GM23338 (cell line): ENCODE data around the gene MRLN.

Experiments used
- CREB1 ChIP-seq: fragments of 250-450 bp; sonication (Bioruptor Pico); IDR thresholded peaks from 2 replicates; pipeline ENCODE4 v1.5.0; 2020; ENCODE audit warnings: low read depth, mild to moderate bottlenecking, moderate library complexity
- CTCF ChIP-seq, 2 experiments: fragments of 200-600 bp in 1 of 2; sonication (generic) in 1 of 2; conservative IDR thresholded peaks; 2 replicates each; pipeline versions ENCODE4 v1.5.1 to v1.6.1; 2016 to 2017; ENCODE audit warnings: antibody characterized with exemption in 2 of 2, low read depth in 2 of 2, mild to moderate bottlenecking in 2 of 2, moderate library complexity in 1 of 2
- ETS1 ChIP-seq: IDR thresholded peaks from 2 replicates; pipeline ENCODE4 v1.6.1; 2016; ENCODE audit warnings: antibody characterized with exemption
- EZH2 ChIP-seq: fragments of 200-600 bp; sonication (generic); IDR thresholded peaks from one replicate; pipeline ENCODE4 v1.8.0; 2017; ENCODE audit warnings: antibody characterized with exemption, mild to moderate bottlenecking, low read depth; ENCODE audit not compliant: unreplicated experiment
- EZH2phosphoT487 ChIP-seq: fragments of 200-600 bp; sonication (generic); IDR thresholded peaks from one replicate; pipeline ENCODE4 v1.8.1; 2018; ENCODE audit warnings: antibody characterized with exemption; ENCODE audit not compliant: unreplicated experiment
- POLR2AphosphoS5 ChIP-seq: IDR thresholded peaks from 2 replicates; pipeline ENCODE4 v1.6.1; 2016; ENCODE audit warnings: antibody characterized with exemption, low read depth
- REST ChIP-seq: IDR thresholded peaks from one replicate; pipeline ENCODE4 v1.6.1; 2018; ENCODE audit warnings: antibody characterized with exemption; ENCODE audit not compliant: unreplicated experiment
- STAT1 ChIP-seq: IDR thresholded peaks from one replicate; pipeline ENCODE4 v1.6.1; 2016; ENCODE audit warnings: antibody characterized with exemption; ENCODE audit not compliant: unreplicated experiment
- ZNF114 ChIP-seq: fragments of 250-450 bp; sonication (Bioruptor Pico); IDR thresholded peaks from 2 replicates; pipeline ENCODE4 v1.5.0; 2020; ENCODE audit warnings: mild to moderate bottlenecking, moderate library complexity

GRCh38 chr10:59741583-59741982 is 11.7 kb downstream of the MRLN start:
- TF ChIP-seq CTCF (conservative IDR thresholded peaks at IDR 0.05; ENCODE audit: low read depth in 2 of 2) (no peak), POLR2AphosphoS5 (no peak), REST (no peak), EZH2phosphoT487 (no peak), EZH2 (no peak), CREB1 (CRISPR knock-in tag) (no peak), ZNF114 (no peak), ETS1 (no peak), STAT1 (no peak)
